ENCODE measurements around the gene PITRM1.

The PITRM1 gene

DNA sequence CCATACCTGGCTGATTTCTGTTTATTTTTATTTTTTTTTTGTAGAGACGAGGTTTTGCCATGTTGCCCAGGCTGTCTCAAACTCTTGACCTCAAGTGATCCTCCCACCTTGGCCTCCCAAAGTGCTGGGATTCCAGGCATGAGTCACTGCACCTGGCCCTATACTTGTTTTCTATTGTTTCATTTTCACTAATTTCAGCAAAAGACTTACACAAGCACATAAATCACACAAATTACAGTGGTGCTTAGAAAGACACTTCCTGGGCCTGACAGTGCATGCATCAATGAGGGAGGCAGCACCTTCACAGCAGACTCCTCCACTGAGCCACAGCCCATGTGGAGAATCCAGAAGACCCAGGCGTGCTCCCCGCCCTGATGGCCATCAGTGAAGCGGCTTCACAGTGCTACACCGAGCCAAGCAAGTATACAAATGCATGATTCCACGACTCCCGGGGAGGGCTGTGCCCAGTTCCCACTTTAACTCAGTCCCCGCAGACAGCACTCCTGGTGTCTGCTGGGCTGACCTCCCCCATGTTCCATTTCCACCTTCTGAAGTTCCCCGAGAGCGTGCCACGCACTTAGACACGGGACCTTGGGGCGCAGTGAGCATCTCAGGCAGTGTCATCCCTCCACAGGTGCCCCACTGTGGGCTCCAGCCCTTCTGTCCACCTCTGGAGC, 20.6 kb downstream of the PITRM1 start:
- no peak overlapping the region for H3K4me3 ChIP-seq (ENCODE audit: low read length)
- TF ChIP-seq, protein P1, sequence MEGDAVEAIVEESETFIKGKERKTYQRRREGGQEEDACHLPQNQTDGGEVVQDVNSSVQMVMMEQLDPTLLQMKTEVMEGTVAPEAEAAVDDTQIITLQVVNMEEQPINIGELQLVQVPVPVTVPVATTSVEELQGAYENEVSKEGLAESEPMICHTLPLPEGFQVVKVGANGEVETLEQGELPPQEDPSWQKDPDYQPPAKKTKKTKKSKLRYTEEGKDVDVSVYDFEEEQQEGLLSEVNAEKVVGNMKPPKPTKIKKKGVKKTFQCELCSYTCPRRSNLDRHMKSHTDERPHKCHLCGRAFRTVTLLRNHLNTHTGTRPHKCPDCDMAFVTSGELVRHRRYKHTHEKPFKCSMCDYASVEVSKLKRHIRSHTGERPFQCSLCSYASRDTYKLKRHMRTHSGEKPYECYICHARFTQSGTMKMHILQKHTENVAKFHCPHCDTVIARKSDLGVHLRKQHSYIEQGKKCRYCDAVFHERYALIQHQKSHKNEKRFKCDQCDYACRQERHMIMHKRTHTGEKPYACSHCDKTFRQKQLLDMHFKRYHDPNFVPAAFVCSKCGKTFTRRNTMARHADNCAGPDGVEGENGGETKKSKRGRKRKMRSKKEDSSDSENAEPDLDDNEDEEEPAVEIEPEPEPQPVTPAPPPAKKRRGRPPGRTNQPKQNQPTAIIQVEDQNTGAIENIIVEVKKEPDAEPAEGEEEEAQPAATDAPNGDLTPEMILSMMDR (IDR thresholded peaks at IDR 0.05; ENCODE audit: insufficient read depth, low read depth, low read length, missing control alignments): no peak
- DNase-seq (ENCODE audit: low read depth): no peak

DNA sequence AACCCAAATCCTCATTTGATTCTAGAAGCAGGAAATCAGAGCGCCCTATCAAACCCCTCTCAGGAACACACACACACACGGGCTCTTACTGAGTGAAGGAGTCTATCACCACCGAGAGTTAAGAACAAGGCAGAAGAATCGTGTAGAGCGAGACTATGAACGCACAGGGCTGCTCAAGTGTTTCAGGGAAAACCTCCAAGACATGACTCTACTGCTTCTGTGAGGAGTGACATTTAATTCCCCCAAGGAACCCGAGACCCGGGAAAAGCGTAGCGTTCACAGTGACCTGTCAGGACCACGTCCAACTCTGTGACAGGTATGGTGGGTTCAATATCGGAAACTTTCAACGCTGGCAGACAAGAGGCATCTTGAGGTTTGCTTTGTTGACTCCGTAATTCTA, 21.6 kb downstream of the PITRM1 start:
- TF ChIP-seq, protein P1 (IDR thresholded peaks at IDR 0.05; ENCODE audit: insufficient read depth, low read depth, low read length, missing control alignments): no peak
- no peak for DNase-seq (ENCODE audit: low read depth)
- no peak overlapping the region for H3K4me3 ChIP-seq (ENCODE audit: low read length)

- TF ChIP-seq, protein P1 (IDR thresholded peaks at IDR 0.05; ENCODE audit: insufficient read depth, low read depth, low read length, missing control alignments): no peak
- no peak for DNase-seq (ENCODE audit: low read depth)
- H3K4me3 ChIP-seq (ENCODE audit: low read length): no peak overlapping the region
Measured at GRCh38 chr10:3150366-3150765, 22.2 kb downstream of the PITRM1 start.

DNA sequence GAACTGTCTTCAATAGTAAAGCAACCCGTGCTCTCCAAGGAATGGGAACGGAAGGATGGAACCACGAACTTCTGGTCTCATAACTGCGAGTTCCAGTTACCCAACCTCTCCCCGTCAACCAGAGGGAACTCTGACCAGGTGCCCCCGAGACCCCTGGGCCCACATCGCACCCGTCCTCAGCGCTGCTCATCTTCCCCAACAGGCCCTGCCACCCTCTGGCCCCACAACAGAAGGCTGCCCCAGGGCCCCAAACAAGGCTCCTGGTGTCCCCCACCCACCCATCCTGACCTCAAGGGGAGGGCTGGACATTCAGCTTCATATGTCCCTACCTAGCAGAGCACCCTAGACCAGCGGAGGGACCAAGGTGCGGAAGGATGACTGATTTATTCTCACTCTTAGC, 22.7 kb downstream of the PITRM1 start:
- H3K4me3 ChIP-seq (ENCODE audit: low read length): no peak overlapping the region
- TF ChIP-seq, protein P1 (IDR thresholded peaks at IDR 0.05; ENCODE audit: insufficient read depth, low read depth, low read length, missing control alignments): no peak
- no peak for DNase-seq (ENCODE audit: low read depth)

DNA sequence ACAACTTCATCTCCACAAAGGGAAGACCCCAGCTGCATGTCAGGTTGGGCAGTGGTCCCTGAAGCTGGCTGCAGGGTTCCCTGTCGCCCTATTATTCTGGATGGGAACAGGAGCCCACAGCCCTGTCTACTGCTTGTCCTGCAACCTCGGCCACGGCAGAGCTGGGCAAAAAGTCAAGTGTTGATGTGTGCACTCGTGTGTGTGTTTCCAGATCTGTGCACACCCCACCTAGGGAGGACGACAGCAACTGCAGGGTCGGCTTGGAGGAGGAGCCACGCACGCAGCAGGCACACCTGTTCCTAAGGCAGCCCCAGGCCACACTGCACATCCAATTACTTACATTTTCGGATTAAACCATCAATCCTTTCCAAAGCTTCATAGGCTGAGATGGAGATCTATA, 23.6 kb downstream of the PITRM1 start:
- DNase-seq (ENCODE audit: low read depth): no peak
- H3K4me3 ChIP-seq (ENCODE audit: low read length): no peak overlapping the region
- TF ChIP-seq, protein P1 (IDR thresholded peaks at IDR 0.05; ENCODE audit: insufficient read depth, low read depth, low read length, missing control alignments): no peak

DNA sequence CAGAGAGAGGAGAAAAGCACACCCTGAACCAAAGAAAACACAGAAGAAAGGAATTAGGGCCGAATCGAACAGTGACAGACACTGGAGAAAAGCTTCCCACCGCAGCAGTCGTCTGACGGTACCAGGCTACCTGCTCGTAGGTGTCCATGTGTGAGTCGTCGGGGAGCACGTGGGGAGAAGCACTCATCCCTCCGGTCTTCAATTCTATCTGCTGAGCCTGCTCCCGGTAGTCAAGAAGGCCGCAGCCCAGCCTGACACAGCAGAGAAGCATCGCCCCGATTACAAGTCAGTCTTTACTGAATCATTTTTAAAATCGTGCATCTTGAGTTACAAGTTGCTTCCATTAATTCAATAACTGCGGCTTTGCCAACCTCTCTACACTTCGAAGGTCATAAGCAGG, 24.5 kb downstream of the PITRM1 start:
- H3K4me3 ChIP-seq (ENCODE audit: low read length): no peak overlapping the region
- TF ChIP-seq, protein P1 (IDR thresholded peaks at IDR 0.05; ENCODE audit: insufficient read depth, low read depth, low read length, missing control alignments): no peak
- DNase-seq (ENCODE audit: low read depth): no peak
